ENCODE measurements around the gene RSAD2.

Gene RSAD2

GRCh38 chr2:6834163-6834562 lies 43.4 kb upstream of the RSAD2 start:
- Histone ChIP-seq H3K27ac (no peak overlapping the region), H3K4me3 (no peak overlapping the region), H3K9me3 (peaks cover 0 to 9% (median 0%) of the 10 kb centered on the region in 3 donors), H3K4me1 (no peaks in the 10 kb centered on the region), H3K27me3 (no peaks in the 10 kb centered on the region), H3K36me3 (no peaks in the 10 kb centered on the region)
- no peak for TF ChIP-seq CTCF (IDR thresholded peaks at IDR 0.05)
- intact Hi-C loops (cut with DNase I; ENCODE audit: low total_unique reads): no loop called here
- DNase-seq: no peak

- intact Hi-C loops (cut with DNase I; ENCODE audit: low total_unique reads): no loop called here
- H3K4me1 ChIP-seq: no peaks in the 10 kb centered on the region
- H3K4me3 ChIP-seq: no peak overlapping the region
- peaks cover 0 to 9% (median 2%) of the 10 kb centered on the region in 3 donors for H3K9me3 ChIP-seq
- no peak for TF ChIP-seq CTCF (IDR thresholded peaks at IDR 0.05)
- H3K36me3 ChIP-seq: no peaks in the 10 kb centered on the region
- no peak overlapping the region for H3K27ac ChIP-seq
- no peak for DNase-seq
- no peaks in the 10 kb centered on the region for H3K27me3 ChIP-seq
These were observed 42.1 kb upstream of the RSAD2 start for GRCh38 chr2:6835467-6835866.

GRCh38 chr2:6838673-6839319 lies 38.8 kb upstream of the RSAD2 start:
- peaks cover 0 to 39% (median 30%) of the 10 kb centered on the region in 3 donors for H3K9me3 ChIP-seq
- H3K27ac ChIP-seq: no peak overlapping the region
- TF ChIP-seq CTCF (IDR thresholded peaks at IDR 0.05): no peak
- H3K36me3 ChIP-seq: no peaks in the 10 kb centered on the region
- DNase-seq: no peak
- no peak overlapping the region for H3K4me3 ChIP-seq
- H3K27me3 ChIP-seq: no peaks in the 10 kb centered on the region
- intact Hi-C loops (cut with DNase I; ENCODE audit: low total_unique reads): no loop called here
- H3K4me1 ChIP-seq: no peaks in the 10 kb centered on the region

GRCh38 chr2:6841537-6842287 lies 35.9 kb upstream of the RSAD2 start:
- peaks cover 5 to 68% (median 59%) of the 10 kb centered on the region in 3 donors for H3K9me3 ChIP-seq
- H3K27ac ChIP-seq: no peak overlapping the region
- TF ChIP-seq CTCF (IDR thresholded peaks at IDR 0.05): no peak
- DNase-seq: no peak
- intact Hi-C loops (cut with DNase I; ENCODE audit: low total_unique reads): no loop called here
- no peaks in the 10 kb centered on the region for H3K4me1 ChIP-seq
- H3K27me3 ChIP-seq: no peaks in the 10 kb centered on the region
- H3K36me3 ChIP-seq: peaks cover 0 to 21% (median 4%) of the 10 kb centered on the region in 3 donors
- H3K4me3 ChIP-seq: no peak overlapping the region

- Histone ChIP-seq H3K27me3 (no peaks in the 10 kb centered on the region), H3K4me1 (no peaks in the 10 kb centered on the region), H3K9me3 (peaks cover 10 to 93% (median 78%) of the 10 kb centered on the region in 3 donors), H3K36me3 (peaks cover 15 to 44% (median 36%) of the 10 kb centered on the region in 3 donors), H3K27ac (no peak overlapping the region), H3K4me3 (no peak overlapping the region)
- TF ChIP-seq CTCF (IDR thresholded peaks at IDR 0.05): no peak
- intact Hi-C loops (cut with DNase I; ENCODE audit: low total_unique reads): no loop called here
- no peak for DNase-seq
These were observed 32.3 kb upstream of the RSAD2 start for GRCh38 chr2:6845312-6845711.

Measured in tibial artery (tissue), 4 donors.